SH-SY5Y (cell line): ENCODE results near the gene TRIM7.

Experiments
- GATA2 ChIP-seq: IDR thresholded peaks from 2 replicates; pipeline ENCODE4 v1.6.1; 2011; ENCODE audit warnings: mild to moderate bottlenecking, low read depth, low read length
- GATA3 ChIP-seq: IDR thresholded peaks from 2 replicates; pipeline ENCODE4 v1.6.1; 2011; ENCODE audit warnings: low read depth, mild to moderate bottlenecking, low read length, moderate library complexity

TRIM7 gene

GRCh38 chr5:181164076-181164952, 40.7 kb downstream of the TRIM7 start:
- TF ChIP-seq GATA3 (no peak), GATA2 (no peak)

DNA sequence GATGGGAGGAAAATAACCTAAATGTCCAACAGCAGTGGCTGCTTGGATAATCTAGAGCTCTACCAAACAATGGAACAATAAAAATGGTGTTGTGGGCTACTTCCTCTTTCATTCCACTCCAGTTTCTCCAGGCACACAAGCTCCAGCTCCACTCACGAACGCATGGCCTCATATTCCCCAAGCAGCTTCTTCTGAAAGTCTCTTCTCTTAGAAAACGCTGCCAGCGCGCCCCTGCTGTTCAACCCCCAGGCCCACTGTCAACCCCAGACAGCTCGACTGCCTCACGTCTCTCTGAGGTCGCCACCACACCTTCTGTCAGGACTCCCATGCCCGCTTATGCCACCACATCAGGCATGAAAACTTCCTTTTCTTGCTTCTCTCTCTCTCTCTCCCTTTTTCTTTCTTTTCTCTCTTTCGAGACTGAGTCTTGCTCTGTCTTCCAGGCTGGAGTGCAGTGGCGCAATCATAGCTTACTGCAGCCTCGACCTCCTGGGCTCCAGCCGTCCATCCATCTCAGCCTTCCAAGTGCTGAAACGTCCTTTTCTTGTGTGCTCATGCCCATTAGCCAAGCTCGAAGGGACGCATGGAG, 41.4 kb downstream of the TRIM7 start:
- TF ChIP-seq GATA3, result no peak
- TF ChIP-seq GATA2, result no peak

- no peak for TF ChIP-seq GATA3
- no peak for TF ChIP-seq GATA2
These were observed 43.3 kb downstream of the TRIM7 start for GRCh38 chr5:181161534-181162175.

DNA sequence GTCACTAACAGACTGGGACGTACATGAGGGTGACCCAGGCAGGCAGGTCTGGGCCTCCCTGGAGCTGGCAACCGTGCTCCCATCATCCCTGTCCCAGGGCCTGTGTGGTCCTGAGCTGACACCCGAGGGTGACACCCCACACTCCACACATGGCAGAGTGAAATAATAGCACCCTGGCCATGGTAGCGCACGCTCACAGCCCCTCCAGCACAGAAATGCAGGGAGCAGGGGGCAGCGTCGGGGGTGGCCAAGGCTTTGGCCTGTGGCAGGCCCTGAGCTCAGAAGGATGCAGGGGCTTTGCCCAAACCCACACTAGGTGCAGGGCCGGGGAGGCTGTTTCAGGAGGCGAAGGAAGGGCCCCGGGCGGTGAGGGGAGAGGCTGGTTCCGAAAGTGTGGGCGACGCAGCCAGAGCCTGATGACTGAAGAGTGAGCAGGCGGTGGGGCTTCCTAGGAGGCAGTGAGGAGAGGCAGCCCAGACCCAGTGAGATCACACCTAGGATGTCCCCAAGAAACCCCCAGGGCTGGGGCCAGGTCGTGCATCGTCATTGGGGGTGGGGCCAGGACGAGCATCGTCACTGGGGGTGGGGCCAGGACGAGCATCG, 44.7 kb downstream of the TRIM7 start:
- TF ChIP-seq GATA3, result no peak

GRCh38 chr5:181159286-181160151, 45.5 kb downstream of the TRIM7 start:
- TF ChIP-seq GATA3 (no peak), GATA2 (no peak)

DNA sequence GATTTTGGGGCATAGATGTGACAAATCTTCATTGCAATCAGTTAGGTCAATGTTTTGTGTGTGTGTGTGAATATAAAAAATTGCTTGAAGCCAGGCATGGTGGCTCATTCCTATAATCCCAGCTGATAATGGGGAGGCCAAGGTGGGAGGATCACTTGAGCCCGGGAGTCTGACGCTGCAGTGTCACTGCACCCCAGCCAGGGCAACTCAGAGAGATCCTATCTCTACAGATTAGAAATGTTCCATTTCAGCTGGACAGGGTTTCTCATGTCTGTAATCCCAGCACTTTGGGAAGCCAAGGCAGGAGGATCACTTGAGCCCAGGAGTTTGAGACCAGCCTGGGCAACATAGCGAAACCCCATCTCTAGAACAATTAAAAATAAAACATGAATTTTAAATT, 46.1 kb downstream of the TRIM7 start:
- TF ChIP-seq GATA2 (no peak), GATA3 (no peak)

DNA sequence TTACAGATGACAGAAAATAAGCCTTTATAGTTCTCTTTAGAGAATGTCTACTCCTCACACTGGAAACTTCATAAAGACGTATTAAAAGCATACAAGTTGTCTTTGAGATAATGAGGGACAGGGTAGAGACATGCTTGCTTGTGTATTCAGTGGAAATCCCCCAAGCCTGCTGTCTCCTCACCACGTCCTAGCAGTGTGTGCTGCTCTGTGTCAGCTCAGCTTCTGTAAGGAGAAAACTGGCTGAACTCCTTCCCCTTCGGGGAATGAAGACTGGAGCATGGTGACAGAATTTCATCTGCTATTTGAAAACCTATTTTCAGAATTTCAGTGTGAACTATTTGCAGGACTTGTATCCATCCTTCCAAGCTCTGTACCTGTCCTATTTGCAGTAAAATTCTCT, 48.2 kb downstream of the TRIM7 start:
- TF ChIP-seq GATA2 (no peak), GATA3 (no peak)

DNA sequence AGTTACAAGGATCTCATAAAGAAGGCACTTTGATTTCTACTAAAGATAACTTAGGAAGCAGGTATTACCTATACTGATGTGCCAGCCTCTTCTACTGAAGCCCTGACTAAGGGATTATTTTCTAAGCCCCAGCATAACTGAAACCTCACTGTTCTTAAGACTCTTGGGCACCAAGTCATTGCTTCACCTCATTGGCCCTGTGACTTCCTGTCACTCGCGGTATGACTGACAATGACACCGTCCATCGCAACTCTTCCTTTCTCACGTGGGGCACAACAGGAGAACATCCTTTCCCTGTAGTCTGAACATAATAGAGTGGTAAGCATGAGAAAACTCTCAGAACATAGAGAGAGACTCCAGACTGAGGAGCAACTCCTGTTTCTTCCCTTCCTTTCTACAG, 51.2 kb downstream of the TRIM7 start:
- TF ChIP-seq GATA2 (no peak), GATA3 (no peak)

- no peak for TF ChIP-seq GATA3
- TF ChIP-seq GATA2, result no peak
These were observed 52.6 kb downstream of the TRIM7 start for GRCh38 chr5:181152406-181152805.

DNA sequence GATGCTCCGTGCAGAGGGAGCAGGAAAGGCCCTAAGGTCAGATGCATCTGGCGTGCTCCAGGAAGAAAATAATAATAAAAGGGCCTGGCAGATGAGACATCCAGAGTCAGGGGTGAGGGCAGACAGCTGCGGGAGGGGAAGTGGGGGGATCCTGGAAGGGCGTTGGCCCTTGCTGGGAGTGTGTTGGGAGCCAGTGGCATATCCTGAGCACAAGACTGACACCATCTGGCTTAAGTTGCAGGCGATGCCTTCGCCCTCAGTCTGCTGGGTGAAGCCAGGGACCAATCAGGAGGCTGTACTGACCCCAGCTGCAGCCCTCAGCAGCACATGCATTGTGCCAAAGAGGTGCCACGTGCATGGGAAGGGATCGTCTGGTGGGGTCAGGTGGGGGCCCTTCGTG, 53.9 kb downstream of the TRIM7 start:
- TF ChIP-seq GATA2, result no peak
- TF ChIP-seq GATA3, result no peak

DNA sequence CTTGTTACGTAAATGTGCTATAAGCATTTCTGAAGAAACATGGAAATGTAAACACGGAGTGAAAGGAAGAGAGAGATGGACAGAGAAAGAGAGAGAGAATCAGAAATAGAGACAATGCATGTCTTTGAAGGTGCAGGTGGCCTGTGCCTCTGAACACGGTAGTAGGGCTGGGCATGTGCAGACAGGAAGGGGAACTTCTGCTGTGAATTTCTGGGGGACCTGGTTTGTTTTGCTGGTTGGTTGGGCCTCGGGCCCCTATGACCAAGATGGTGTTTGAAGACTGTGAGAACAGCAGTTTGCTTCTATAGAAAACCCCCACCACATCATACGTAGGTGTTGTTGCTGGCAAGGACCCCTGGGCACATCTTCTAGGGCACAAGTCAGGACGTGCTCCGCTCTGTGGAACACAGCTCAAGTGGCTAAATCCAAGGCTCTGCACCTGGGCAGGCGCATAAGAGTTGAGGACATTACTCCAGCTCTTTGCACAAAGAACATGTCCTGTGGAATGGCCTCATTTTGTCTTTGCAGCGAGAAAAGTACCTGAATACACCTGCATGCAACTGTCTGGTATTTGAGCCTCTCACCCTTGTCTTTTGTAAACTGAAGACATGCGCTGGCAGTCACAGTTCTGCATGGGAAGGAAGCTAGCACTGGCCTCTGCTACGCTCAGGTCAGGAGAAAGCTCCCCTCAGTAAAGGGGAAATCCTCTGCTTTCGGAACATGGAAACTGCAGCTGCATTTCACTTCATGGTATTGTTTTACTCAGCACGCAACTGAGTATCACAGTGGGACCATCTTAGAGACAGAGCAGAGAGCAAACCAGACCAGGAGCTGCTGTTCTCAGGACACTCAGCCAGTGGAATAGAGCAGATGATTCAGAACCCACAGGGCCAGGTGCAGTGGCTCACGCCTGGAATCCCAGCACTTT, 54.9 kb downstream of the TRIM7 start:
- no peak for TF ChIP-seq GATA3
- no peak for TF ChIP-seq GATA2

DNA sequence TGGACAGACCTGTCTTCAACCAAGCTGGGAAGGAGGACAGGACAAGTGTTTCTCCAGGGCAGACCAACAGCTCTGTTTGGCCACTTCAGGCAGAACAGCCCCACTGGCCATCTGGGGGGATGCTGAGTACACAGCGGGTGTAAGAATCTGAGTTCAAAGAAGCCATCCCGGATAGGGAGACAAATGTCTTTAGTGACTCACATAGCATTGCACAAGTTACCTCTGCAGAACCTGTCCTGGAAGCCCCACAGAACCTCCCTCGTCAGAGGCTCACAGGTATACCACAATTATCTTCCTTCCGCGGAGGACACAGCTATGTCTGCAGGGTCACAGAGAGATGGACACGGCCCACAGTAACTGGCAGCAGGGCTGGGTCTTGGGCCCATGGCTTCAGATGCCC, 55.6 kb downstream of the TRIM7 start:
- TF ChIP-seq GATA2 (no peak), GATA3 (no peak)
